Measurements from ENCODE around the gene PLCB1.

PLCB1 gene

DNA sequence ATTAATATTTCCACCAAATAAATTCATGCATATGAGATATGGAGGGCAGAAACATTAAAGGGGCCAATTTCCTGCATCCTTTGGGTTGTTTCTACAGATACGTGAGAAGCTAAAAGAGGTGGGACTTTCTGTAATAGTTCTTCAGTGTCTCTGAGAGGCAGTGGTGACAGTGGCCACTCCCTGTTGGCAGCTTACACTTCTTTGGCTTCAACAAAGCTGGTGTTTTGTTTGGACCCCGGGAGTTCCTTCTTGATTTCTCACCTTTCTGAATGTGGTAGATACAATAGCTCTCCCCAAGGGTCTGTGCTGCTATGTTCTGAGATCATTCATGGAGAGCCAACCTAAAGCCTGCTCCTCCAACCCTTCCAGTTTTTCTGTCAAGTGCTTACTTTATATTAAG is 7.8 kb downstream of the PLCB1 start:
- TF ChIP-seq, protein P1, sequence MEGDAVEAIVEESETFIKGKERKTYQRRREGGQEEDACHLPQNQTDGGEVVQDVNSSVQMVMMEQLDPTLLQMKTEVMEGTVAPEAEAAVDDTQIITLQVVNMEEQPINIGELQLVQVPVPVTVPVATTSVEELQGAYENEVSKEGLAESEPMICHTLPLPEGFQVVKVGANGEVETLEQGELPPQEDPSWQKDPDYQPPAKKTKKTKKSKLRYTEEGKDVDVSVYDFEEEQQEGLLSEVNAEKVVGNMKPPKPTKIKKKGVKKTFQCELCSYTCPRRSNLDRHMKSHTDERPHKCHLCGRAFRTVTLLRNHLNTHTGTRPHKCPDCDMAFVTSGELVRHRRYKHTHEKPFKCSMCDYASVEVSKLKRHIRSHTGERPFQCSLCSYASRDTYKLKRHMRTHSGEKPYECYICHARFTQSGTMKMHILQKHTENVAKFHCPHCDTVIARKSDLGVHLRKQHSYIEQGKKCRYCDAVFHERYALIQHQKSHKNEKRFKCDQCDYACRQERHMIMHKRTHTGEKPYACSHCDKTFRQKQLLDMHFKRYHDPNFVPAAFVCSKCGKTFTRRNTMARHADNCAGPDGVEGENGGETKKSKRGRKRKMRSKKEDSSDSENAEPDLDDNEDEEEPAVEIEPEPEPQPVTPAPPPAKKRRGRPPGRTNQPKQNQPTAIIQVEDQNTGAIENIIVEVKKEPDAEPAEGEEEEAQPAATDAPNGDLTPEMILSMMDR (IDR thresholded peaks at IDR 0.05; ENCODE audit: low read depth, low read length, missing control alignments): no peak
- no peak overlapping the region for H3K4me3 ChIP-seq (ENCODE audit: low read depth, low read length)
- no peak for DNase-seq (ENCODE audit: low read depth)

DNA sequence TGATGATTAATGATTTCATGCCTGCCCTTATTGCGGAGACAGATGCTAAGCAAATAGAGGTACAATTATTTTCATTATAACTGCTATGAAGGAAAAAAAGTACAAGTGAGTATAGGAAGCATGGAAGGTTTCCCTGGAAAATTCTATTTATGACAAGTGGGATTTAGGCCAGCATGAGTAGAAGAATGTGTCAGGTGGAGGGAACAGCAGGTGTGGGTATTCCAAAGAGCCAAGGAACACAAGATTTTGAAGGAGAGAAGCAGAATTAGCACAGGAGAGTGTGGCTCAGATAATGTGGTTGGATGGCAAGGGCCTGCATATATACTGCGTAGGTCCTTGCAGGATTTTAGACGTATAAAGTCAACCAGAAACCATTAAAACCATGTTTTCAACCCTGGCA is 11.4 kb downstream of the PLCB1 start:
- DNase-seq (ENCODE audit: low read depth): no peak
- no peak overlapping the region for H3K4me3 ChIP-seq (ENCODE audit: low read depth, low read length)
- TF ChIP-seq, protein P1 (IDR thresholded peaks at IDR 0.05; ENCODE audit: low read depth, low read length, missing control alignments): no peak

DNA sequence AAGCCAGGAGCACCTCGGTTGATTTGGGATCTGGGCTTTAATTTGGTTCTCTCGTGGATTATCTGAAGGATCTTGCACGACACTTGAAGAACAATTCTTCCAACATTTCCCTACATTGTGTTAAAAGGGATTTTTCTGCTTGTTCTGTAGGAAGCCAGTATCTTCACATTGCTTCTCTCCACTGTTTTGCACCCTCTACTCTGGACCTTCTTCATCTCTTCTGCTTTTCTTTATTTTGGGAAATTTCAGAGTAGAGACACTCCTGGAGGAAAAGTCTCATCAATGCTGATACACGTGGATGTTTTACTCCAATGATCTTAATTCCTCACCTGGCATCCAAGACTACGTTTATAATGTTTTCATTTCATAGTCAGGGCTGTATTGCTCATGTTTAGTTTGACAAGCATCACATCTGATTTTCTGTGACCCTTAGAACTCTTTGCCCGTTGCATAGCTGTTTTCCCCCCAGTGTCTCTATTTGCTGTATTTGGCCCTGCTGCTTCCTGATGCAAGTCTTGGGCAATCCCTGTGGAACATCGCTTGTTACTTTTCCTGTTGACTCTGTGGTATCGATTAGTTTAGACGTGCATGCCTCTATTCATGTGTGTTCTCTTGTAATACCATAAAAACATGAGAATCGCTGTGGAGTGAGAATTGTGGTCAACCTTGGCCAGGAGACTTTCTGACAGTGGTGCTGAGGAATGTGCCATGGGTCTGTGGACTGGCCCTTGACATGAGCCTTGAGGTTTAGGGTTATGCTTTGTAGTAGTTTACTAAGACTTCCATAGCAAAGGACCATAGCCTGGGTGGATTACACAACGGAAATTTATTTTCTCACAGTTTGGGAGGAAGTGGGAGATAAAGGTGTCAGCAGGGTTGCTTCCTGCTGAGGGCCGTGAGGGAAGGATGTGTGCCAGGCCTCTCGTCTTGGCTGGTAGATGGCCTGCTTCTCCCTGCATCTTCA is 12.5 kb downstream of the PLCB1 start:
- no peak for DNase-seq (ENCODE audit: low read depth)
- TF ChIP-seq, protein P1 (IDR thresholded peaks at IDR 0.05; ENCODE audit: low read depth, low read length, missing control alignments): no peak
- H3K4me3 ChIP-seq (ENCODE audit: low read depth, low read length): no peak overlapping the region

DNA sequence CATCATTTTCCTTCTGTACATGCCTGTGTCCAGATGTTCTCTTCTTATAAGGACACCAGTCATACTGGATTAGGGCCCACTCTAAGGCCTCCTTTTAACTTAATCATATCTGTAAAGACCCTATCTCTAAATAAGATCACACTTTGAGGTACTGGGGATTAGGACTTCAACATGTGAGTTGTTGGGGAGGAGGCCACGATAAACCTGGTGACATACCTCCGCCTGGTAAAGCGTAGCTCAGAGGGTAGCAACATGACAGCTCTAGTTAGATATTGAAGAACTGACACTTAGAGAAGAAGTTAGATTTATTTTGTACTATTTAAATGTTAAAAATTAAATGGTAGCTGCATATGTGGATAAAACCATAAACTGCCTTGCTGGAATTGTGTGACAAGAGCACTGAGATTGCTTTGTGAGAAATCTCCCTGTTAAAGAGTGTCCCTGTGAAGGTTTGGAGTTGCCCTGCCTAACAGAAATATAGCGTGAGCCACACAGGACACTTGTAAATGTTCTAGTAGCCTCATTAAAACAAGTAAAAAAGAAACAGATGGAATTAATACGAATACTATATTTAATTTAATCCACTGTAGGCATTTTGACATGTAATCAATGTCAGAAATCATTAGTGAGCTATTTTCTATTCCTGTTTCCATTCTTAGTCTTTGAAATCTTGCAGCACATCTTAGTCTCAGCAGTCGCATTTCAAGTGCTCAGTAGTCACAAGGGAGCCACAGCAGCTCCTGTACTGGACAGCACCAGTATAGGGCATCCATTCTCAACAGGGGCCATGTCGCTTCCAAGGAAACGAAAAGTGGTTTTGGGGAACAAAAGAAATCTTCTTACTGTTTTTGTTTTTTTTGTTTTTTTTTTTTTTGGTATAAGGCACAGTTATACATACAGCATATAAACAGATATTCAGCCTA is 13.4 kb downstream of the PLCB1 start:
- DNase-seq (ENCODE audit: low read depth): no peak
- TF ChIP-seq, protein P1 (IDR thresholded peaks at IDR 0.05; ENCODE audit: low read depth, low read length, missing control alignments): no peak
- no peak overlapping the region for H3K4me3 ChIP-seq (ENCODE audit: low read depth, low read length)

DNA sequence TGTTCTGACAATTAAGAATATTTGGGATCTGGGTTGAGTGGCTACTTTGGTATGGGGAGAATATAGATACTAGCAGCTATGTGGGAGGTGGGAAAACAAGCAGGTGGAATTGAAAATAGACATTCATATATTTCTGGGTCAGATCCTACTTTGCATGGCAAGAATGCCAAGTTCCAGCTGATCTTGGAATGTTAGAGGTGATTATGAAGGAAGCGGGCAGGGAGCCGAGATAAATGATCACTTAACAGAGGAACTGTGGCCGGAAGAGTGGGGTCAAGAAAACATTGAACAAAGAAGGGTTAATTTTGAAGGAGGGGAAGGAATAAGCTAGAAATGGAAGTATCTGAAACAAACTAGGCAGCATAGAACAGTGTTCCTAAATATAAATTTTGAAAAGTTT is 15.4 kb downstream of the PLCB1 start:
- TF ChIP-seq, protein P1 (IDR thresholded peaks at IDR 0.05; ENCODE audit: low read depth, low read length, missing control alignments): no peak
- H3K4me3 ChIP-seq (ENCODE audit: low read depth, low read length): no peak overlapping the region

DNA sequence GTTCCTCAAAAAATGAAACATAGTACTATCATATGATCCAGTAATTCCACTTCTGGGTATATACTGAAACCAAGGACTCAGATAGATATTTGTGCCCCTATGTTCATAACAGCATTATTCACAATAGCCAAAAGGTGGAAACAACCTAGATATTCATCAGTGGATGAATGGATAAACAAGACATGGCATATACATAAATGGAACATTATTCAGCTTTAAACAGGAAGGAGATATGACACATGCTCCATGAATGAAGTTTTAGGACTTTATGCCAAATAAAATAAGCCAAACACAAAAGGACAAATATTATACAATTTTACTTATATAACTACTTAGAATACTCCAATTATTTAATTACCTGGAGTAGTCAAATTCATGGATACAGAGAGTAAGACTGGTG is 16.4 kb downstream of the PLCB1 start:
- TF ChIP-seq, protein P1 (IDR thresholded peaks at IDR 0.05; ENCODE audit: low read depth, low read length, missing control alignments): no peak
- no peak for DNase-seq (ENCODE audit: low read depth)
- H3K4me3 ChIP-seq (ENCODE audit: low read depth, low read length): no peak overlapping the region

More for the DNA sequence above, 15.4 kb downstream of the PLCB1 start:
- no peak for DNase-seq (ENCODE audit: low read depth)
